Astrocyte of the spinal cord (primary cell): ENCODE data around the gene VAMP8.
A peak's percentile ranks its signal among the peaks of the same experiment; 100 is the strongest.
"Not testable (repeated sequence)": the region's sequence is repeated elsewhere in the genome, so short reads cannot be mapped to it uniquely, and the experiment has no call there.

Experiments used
- DNase-seq: peaks from one replicate; pipeline ENCODE4 v3.0.0; 2011; ENCODE audit warnings: low read depth, low spot score
- H3K4me3 ChIP-seq: 2 replicates; pipeline ENCODE4 v1.5.1; 2011; ENCODE audit warnings: low read depth, mild to moderate bottlenecking, low read length, moderate library complexity
- CTCF ChIP-seq: IDR thresholded peaks from 2 replicates; pipeline ENCODE4 v1.5.1; 2012; ENCODE audit warnings: low read depth, mild to moderate bottlenecking, low read length, inconsistent platforms
- in situ Hi-C: cut with HindIII; loops from 2 replicates; pipeline ENCODE4 v1.10.0; 2017; ENCODE audit warnings: low sequenced_read_pairs

The VAMP8 gene

GRCh38 chr2:85602476-85603234, 25.3 kb downstream of the VAMP8 start, which contains the start of gene TMEM150A:
Gene TMEM150A, minus strand, starts transcription at chr2:85602698. Its CDS starts 750 bp downstream, at chr2:85601948.
- in situ Hi-C loops: no loop called here
- peak within 1 kb of the TSS; percentile 80 for H3K4me3 ChIP-seq
- DNase-seq: peak; percentile 92
- peak; percentile 13 for TF ChIP-seq CTCF

GRCh38 chr2:85604133-85604444, 26.7 kb downstream of the VAMP8 start:
- H3K4me3 ChIP-seq, DNase-seq, in situ Hi-C loops: not testable (repeated sequence)

DNA sequence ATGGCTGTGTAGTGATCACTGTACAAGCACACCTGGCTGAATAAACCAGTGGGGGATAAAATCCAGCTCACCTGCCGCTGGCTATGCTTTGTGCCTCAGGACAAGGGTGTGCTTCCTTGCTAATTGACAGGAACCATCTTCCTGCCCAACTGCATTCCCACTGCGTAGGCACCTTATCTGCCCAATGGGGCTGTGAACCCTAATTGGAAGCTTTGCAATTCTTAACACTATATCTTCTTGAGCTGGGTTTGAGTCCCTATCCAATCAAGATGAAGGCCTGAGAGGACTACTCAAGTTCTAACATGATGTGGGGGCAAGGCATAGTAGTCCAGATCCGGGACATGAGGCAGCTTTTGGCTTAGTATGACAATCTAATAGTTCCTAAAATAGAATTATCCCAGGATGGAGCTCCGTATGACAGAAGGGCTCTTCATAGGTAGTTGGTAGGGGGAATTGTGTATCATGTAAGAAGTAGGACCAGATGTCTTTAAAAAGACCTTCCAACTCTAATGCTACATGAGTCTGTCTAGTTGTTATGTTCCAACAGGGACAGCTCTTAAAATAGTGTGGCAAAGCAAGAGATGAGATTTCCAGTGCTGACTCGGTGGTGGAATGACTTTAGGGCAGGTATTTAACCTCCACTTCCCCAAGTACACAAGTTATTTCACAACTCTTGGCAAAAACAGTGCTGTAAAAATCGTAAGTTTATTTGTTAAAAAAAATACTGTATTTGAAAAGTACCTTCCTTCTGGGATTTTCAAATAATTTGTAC, 27.4 kb downstream of the VAMP8 start:
- H3K4me3 ChIP-seq: no peak overlapping the region
- in situ Hi-C loops: no loop called here
- DNase-seq: peak; percentile 8
- TF ChIP-seq CTCF: no peak

DNA sequence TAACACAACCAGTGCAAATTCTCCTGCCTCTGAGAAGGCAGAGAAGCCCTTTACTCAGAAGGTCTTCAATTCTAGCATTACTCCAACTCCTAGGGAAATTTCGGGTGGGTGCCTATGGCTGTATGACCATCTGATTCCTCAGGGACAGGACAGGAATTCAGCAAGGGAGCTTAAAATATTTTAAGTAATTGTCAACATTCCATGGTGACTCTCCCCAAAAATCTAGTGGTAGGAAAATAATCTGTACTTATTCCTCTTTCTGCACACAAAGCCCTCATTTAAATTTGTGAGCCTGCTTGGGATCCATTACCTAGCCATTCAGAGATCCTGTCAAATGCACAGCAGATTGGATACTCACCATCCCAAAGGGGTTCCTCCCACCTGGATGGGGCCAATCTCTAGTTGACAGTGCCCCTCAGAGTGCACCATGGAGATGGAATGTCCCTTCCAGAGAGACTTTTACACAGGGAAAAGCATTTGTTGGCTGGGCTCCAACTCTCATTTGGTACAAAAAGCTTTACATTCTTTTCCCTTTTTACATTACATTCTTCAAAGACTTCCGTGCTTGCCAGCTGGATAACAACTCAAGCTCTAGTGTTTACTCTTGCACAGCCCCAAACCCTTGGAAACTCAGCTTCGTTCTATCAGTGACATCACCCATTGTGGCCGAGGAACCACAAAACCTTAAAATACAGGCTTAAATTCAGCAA, 28.2 kb downstream of the VAMP8 start:
- peak; percentile 94 for DNase-seq
- no peak overlapping the region for H3K4me3 ChIP-seq
- TF ChIP-seq CTCF: no peak
- in situ Hi-C loops: no loop called here

GRCh38 chr2:85606116-85606455, 28.7 kb downstream of the VAMP8 start:
- in situ Hi-C loops: no loop called here
- H3K4me3 ChIP-seq: no peak overlapping the region
- no peak for TF ChIP-seq CTCF
- DNase-seq: no peak

- TF ChIP-seq CTCF: no peak
- in situ Hi-C loops: no loop called here
- DNase-seq: no peak
- no peak overlapping the region for H3K4me3 ChIP-seq
These were observed 30.2 kb downstream of the VAMP8 start for GRCh38 chr2:85607268-85608215.
